GM21576 (cell line): ENCODE measurements around the gene ATF6.

Experiments used
- ATAC-seq: cut with Tn5 transposase; IDR thresholded peaks from one replicate; pipeline ENCODE4 v1.9.1; 2021; ENCODE audit warnings: mild to moderate bottlenecking, moderate library complexity; ENCODE audit not compliant: unreplicated experiment

The ATF6 gene

GRCh38 chr1:161956930-161957329 is 190.8 kb downstream of the ATF6 start:
- no peak for ATAC-seq

GRCh38 chr1:161958425-161958824 is 192.3 kb downstream of the ATF6 start:
- ATAC-seq = no peak

GRCh38 chr1:161962091-161962887 is 196.2 kb downstream of the ATF6 start:
- ATAC-seq = peak; percentile 80

- no peak for ATAC-seq
Observed at GRCh38 chr1:161966067-161966466, 199.9 kb downstream of the ATF6 start.

- no peak for ATAC-seq
Observed at GRCh38 chr1:161970036-161970435, 203.9 kb downstream of the ATF6 start.

GRCh38 chr1:161970633-161971032 is 204.5 kb downstream of the ATF6 start:
- no peak for ATAC-seq

- no peak for ATAC-seq
Observed at GRCh38 chr1:161972828-161973227, 206.7 kb downstream of the ATF6 start.

- no peak for ATAC-seq
Observed at GRCh38 chr1:161973924-161974845, 208.1 kb downstream of the ATF6 start.

- no peak for ATAC-seq
Observed at GRCh38 chr1:161978011-161978790, 212.1 kb downstream of the ATF6 start.

GRCh38 chr1:161981126-161981525 is 215.0 kb downstream of the ATF6 start:
- ATAC-seq = no peak

- ATAC-seq = no peak
Observed at GRCh38 chr1:161981735-161982506, 215.8 kb downstream of the ATF6 start.

GRCh38 chr1:161982507-161982895 is 216.4 kb downstream of the ATF6 start:
- no peak for ATAC-seq

GRCh38 chr1:161982917-161983316 is 216.8 kb downstream of the ATF6 start:
- ATAC-seq = no peak

GRCh38 chr1:161983725-161984124 is 217.6 kb downstream of the ATF6 start:
- no peak for ATAC-seq

- ATAC-seq = no peak
Observed at GRCh38 chr1:161985301-161985822, 219.2 kb downstream of the ATF6 start.

- ATAC-seq = no peak
Observed at GRCh38 chr1:161986328-161986727, 220.2 kb downstream of the ATF6 start.

GRCh38 chr1:161987303-161987702 is 221.2 kb downstream of the ATF6 start:
- ATAC-seq = no peak

- ATAC-seq = no peak
Observed at GRCh38 chr1:161987872-161988271, 221.8 kb downstream of the ATF6 start.

- no peak for ATAC-seq
Observed at GRCh38 chr1:161988413-161988812, 222.3 kb downstream of the ATF6 start.

- no peak for ATAC-seq
Observed at GRCh38 chr1:161989108-161989507, 223.0 kb downstream of the ATF6 start.
